ENCODE data around the gene BUD13.

Gene BUD13

GRCh38 chr11:116716621-116717020 lies 56.2 kb downstream of the BUD13 start:
- no peak for DNase-seq (ENCODE audit: low read depth, low spot score)

- no peak for DNase-seq (ENCODE audit: low read depth, low spot score)
Observed at GRCh38 chr11:116715383-116715782, 57.4 kb downstream of the BUD13 start.

GRCh38 chr11:116714902-116715301 lies 57.9 kb downstream of the BUD13 start:
- DNase-seq (ENCODE audit: low read depth, low spot score), result no peak

- no peak for DNase-seq (ENCODE audit: low read depth, low spot score)
Observed at GRCh38 chr11:116712428-116712827, 60.4 kb downstream of the BUD13 start.

- DNase-seq (ENCODE audit: low read depth, low spot score), result no peak
Observed at GRCh38 chr11:116710762-116711161, 62.0 kb downstream of the BUD13 start.

GRCh38 chr11:116710001-116710674 lies 62.6 kb downstream of the BUD13 start:
- DNase-seq (ENCODE audit: low read depth, low spot score), result no peak

GRCh38 chr11:116707746-116708145 lies 65.0 kb downstream of the BUD13 start:
- no peak for DNase-seq (ENCODE audit: low read depth, low spot score)

- no peak for DNase-seq (ENCODE audit: low read depth, low spot score)
Observed at GRCh38 chr11:116707161-116707629, 65.6 kb downstream of the BUD13 start.

- no peak for DNase-seq (ENCODE audit: low read depth, low spot score)
Observed at GRCh38 chr11:116703421-116703820, 69.4 kb downstream of the BUD13 start.

- DNase-seq (ENCODE audit: low read depth, low spot score), result no peak
Observed at GRCh38 chr11:116702772-116703385, 69.9 kb downstream of the BUD13 start.

- no peak for DNase-seq (ENCODE audit: low read depth, low spot score)
Observed at GRCh38 chr11:116701876-116702275, 70.9 kb downstream of the BUD13 start.

- no peak for DNase-seq (ENCODE audit: low read depth, low spot score)
Observed at GRCh38 chr11:116701297-116701801, 71.4 kb downstream of the BUD13 start.

- no peak for DNase-seq (ENCODE audit: low read depth, low spot score)
Observed at GRCh38 chr11:116700586-116701220, 72.1 kb downstream of the BUD13 start.

All from brain pericyte (primary cell).